Osteoblast (primary cell): ENCODE measurements around the gene OGDH. TPM values are rescaled to one million over a fixed set of nuclear protein-coding genes. Genes with fewer than 3 reads are reported as not detected.

Experiments used
- DNase-seq: peaks from one replicate; pipeline ENCODE4 v3.0.0; 2011; ENCODE audit warnings: low spot score, mixed read lengths; ENCODE audit not compliant: insufficient read length; ENCODE audit errors: missing footprints
- H2AFZ ChIP-seq: 2 replicates; pipeline ENCODE4 v1.6.0; 2011; ENCODE audit warnings: mild to moderate bottlenecking, low read length
- H3K27ac ChIP-seq: 2 replicates; pipeline ENCODE4 v1.5.1; 2011; ENCODE audit warnings: mild to moderate bottlenecking, low read depth, low read length, moderate library complexity
- H3K27me3 ChIP-seq: 2 replicates; pipeline ENCODE4 v1.6.0; 2012; ENCODE audit warnings: mild to moderate bottlenecking, control low read depth, inconsistent platforms, low read length, moderate library complexity; ENCODE audit not compliant: insufficient read depth
- H3K36me3 ChIP-seq: 2 replicates; pipeline ENCODE4 v1.5.1; 2011; ENCODE audit warnings: mild to moderate bottlenecking, low read length, control low read depth, moderate library complexity; ENCODE audit not compliant: insufficient read depth
- H3K4me1 ChIP-seq: 2 replicates; pipeline ENCODE4 v1.5.1; 2011; ENCODE audit warnings: mild to moderate bottlenecking, low read length, control low read depth, moderate library complexity; ENCODE audit not compliant: insufficient read depth
- H3K4me2 ChIP-seq: 2 replicates; pipeline ENCODE4 v1.6.0; 2011; ENCODE audit warnings: mild to moderate bottlenecking, low read length; ENCODE audit not compliant: insufficient read depth
- H3K4me3 ChIP-seq: fragments of 200-600 bp; sonication (generic); 3 replicates; pipeline ENCODE4 v1.5.1; 2012; ENCODE audit warnings: mild to moderate bottlenecking, low read length, inconsistent platforms; ENCODE audit not compliant: insufficient read depth
- H3K79me2 ChIP-seq: 2 replicates; pipeline ENCODE4 v1.6.0; 2012; ENCODE audit warnings: mild to moderate bottlenecking, low read length, control low read depth, inconsistent platforms; ENCODE audit not compliant: insufficient read depth
- H3K9me3 ChIP-seq: 2 replicates; pipeline ENCODE4 v1.5.1; 2011; ENCODE audit warnings: low read depth, low read length, control low read depth
- H4K20me1 ChIP-seq: 2 replicates; pipeline ENCODE4 v1.6.0; 2012; ENCODE audit warnings: mild to moderate bottlenecking, low read length, control low read depth; ENCODE audit not compliant: insufficient read depth
- CTCF ChIP-seq: IDR thresholded peaks from 2 replicates; pipeline ENCODE4 v1.5.1; 2011; ENCODE audit warnings: mild to moderate bottlenecking, low read depth, low read length, moderate library complexity; ENCODE audit errors: extremely low read depth
- total RNA-seq: library from RNA; depleted of rRNA; stranded (reverse); fragments of >200 nt; gene quantifications from 2 replicates; pipeline ENCODE4 v1.2.3, GENCODE V29; 2012

Gene OGDH
- total RNA-seq, 1 donor = 64.4 TPM

- H3K4me3 ChIP-seq = no peak overlapping the region
- H2AFZ ChIP-seq = no peak overlapping the region
- no peak for DNase-seq
- H3K9me3 ChIP-seq = no peaks in the 10 kb centered on the region
- H3K4me2 ChIP-seq = no peak overlapping the region
- TF ChIP-seq CTCF = no peak
- no peaks in the 10 kb centered on the region for H3K79me2 ChIP-seq
- H3K27ac ChIP-seq = peak overlapping the region; percentile 99
- H3K27me3 ChIP-seq = no peaks in the 10 kb centered on the region
- no peaks in the 10 kb centered on the region for H3K36me3 ChIP-seq
- no peaks in the 10 kb centered on the region for H4K20me1 ChIP-seq
- H3K4me1 ChIP-seq = peaks cover 17% of the 10 kb centered on the region
Observed at GRCh38 chr7:44736896-44737295, 130.5 kb downstream of the OGDH start.

GRCh38 chr7:44738051-44738723 is 131.8 kb downstream of the OGDH start:
- Histone ChIP-seq H4K20me1 (no peaks in the 10 kb centered on the region), H3K27me3 (no peaks in the 10 kb centered on the region), H3K27ac (no peak overlapping the region), H3K4me1 (peaks cover 17% of the 10 kb centered on the region), H3K79me2 (no peaks in the 10 kb centered on the region), H3K4me3 (no peak overlapping the region), H2AFZ (no peak overlapping the region), H3K4me2 (no peak overlapping the region), H3K9me3 (no peaks in the 10 kb centered on the region), H3K36me3 (no peaks in the 10 kb centered on the region)
- no peak for DNase-seq
- TF ChIP-seq CTCF = no peak

GRCh38 chr7:44738876-44739665 is 132.6 kb downstream of the OGDH start:
- Histone ChIP-seq H3K27me3 (no peaks in the 10 kb centered on the region), H3K4me3 (no peak overlapping the region), H3K79me2 (no peaks in the 10 kb centered on the region), H3K4me2 (no peak overlapping the region), H3K27ac (no peak overlapping the region), H3K9me3 (no peaks in the 10 kb centered on the region), H2AFZ (no peak overlapping the region), H4K20me1 (no peaks in the 10 kb centered on the region), H3K36me3 (no peaks in the 10 kb centered on the region), H3K4me1 (peaks cover 15% of the 10 kb centered on the region)
- no peak for TF ChIP-seq CTCF
- DNase-seq = no peak

GRCh38 chr7:44740055-44740454 is 133.6 kb downstream of the OGDH start:
- no peaks in the 10 kb centered on the region for H3K36me3 ChIP-seq
- peaks cover 5% of the 10 kb centered on the region for H3K4me1 ChIP-seq
- no peaks in the 10 kb centered on the region for H3K27me3 ChIP-seq
- no peak overlapping the region for H2AFZ ChIP-seq
- no peak overlapping the region for H3K27ac ChIP-seq
- TF ChIP-seq CTCF = no peak
- H3K9me3 ChIP-seq = no peaks in the 10 kb centered on the region
- H4K20me1 ChIP-seq = no peaks in the 10 kb centered on the region
- H3K4me3 ChIP-seq = no peak overlapping the region
- no peaks in the 10 kb centered on the region for H3K79me2 ChIP-seq
- H3K4me2 ChIP-seq = no peak overlapping the region
- DNase-seq = no peak
